ENCODE results near the gene RAD54L2. TPM values are rescaled to one million over a fixed set of nuclear protein-coding genes. Genes with fewer than 3 reads are reported as not detected.

Gene RAD54L2
- total and polyA plus RNA-seq, 9 donors, result 5.8 to 32.5 (median 23.0) TPM

- TF ChIP-seq CTCF (IDR thresholded peaks at IDR 0.05) (no peak), POLR2A (IDR thresholded peaks at IDR 0.05) (no peak), EP300 (IDR thresholded peaks at IDR 0.05) (no peak)
- Histone ChIP-seq H3K4me1 (ENCODE audit: insufficient read depth) (no peaks in the 10 kb centered on the region), H3K9me3 (no peaks in the 10 kb centered on the region), H3K4me3 (no peak overlapping the region), H3K36me3 (no peaks in the 10 kb centered on the region), H3K27ac (no peak overlapping the region), H3K27me3 (no peaks in the 10 kb centered on the region)
- intact Hi-C loops (cut with DNase I), result no loop called here
- no peak for DNase-seq
- WGBS, 3 donors, result 64 to 74% (median 70%) methylated on average over 2 of the region's 2 CpGs
These were observed 29.5 kb downstream of the RAD54L2 start for GRCh38 chr3:51568036-51568435.

GRCh38 chr3:51568996-51569395 is 30.5 kb downstream of the RAD54L2 start:
- TF ChIP-seq EP300 (IDR thresholded peaks at IDR 0.05) (no peak), POLR2A (IDR thresholded peaks at IDR 0.05) (no peak), CTCF (IDR thresholded peaks at IDR 0.05) (no peak)
- intact Hi-C loops (cut with DNase I), result no loop called here

GRCh38 chr3:51578238-51578637 is 39.7 kb downstream of the RAD54L2 start:
- H3K27me3 ChIP-seq, result no peaks in the 10 kb centered on the region
- 94 to 98% (median 94%) methylated on average over 4 of the region's 4 CpGs for WGBS, 3 donors
- no peak overlapping the region for H3K27ac ChIP-seq
- intact Hi-C loops (cut with DNase I), result no loop called here
- DNase-seq, result no peak
- H3K4me1 ChIP-seq (ENCODE audit: insufficient read depth), result no peaks in the 10 kb centered on the region
- no peaks in the 10 kb centered on the region for H3K9me3 ChIP-seq
- no peaks in the 10 kb centered on the region for H3K36me3 ChIP-seq
- H3K4me3 ChIP-seq, result no peak overlapping the region
- no peak for TF ChIP-seq POLR2A (IDR thresholded peaks at IDR 0.05)

More at GRCh38 chr3:51568996-51569395, 30.5 kb downstream of the RAD54L2 start:
- Histone ChIP-seq H3K36me3 (no peaks in the 10 kb centered on the region), H3K9me3 (no peaks in the 10 kb centered on the region), H3K27me3 (no peaks in the 10 kb centered on the region), H3K4me3 (no peak overlapping the region), H3K27ac (no peak overlapping the region), H3K4me1 (ENCODE audit: insufficient read depth) (no peaks in the 10 kb centered on the region)
- no peak for DNase-seq

GRCh38 chr3:51580418-51580817 is 41.9 kb downstream of the RAD54L2 start:
- Histone ChIP-seq H3K4me1 (ENCODE audit: insufficient read depth) (no peaks in the 10 kb centered on the region), H3K4me3 (no peak overlapping the region), H3K27me3 (no peaks in the 10 kb centered on the region), H3K27ac (no peak overlapping the region), H3K9me3 (no peaks in the 10 kb centered on the region), H3K36me3 (no peaks in the 10 kb centered on the region)
- intact Hi-C loops (cut with DNase I), result no loop called here
- 40 to 53% (median 48%) methylated on average over 2 of the region's 2 CpGs for WGBS, 3 donors
- TF ChIP-seq EP300 (IDR thresholded peaks at IDR 0.05) (no peak), POLR2A (IDR thresholded peaks at IDR 0.05) (no peak), CTCF (IDR thresholded peaks at IDR 0.05) (no peak)
- no peak for DNase-seq

- WGBS, 3 donors, result 94 to 98% (median 95%) methylated on average over 4 of the region's 4 CpGs
- H3K9me3 ChIP-seq, result no peaks in the 10 kb centered on the region
- DNase-seq, result no peak
- intact Hi-C loops (cut with DNase I), result no loop called here
- TF ChIP-seq CTCF (IDR thresholded peaks at IDR 0.05), result no peak
- H3K27ac ChIP-seq, result no peak overlapping the region
- no peaks in the 10 kb centered on the region for H3K4me1 ChIP-seq (ENCODE audit: insufficient read depth)
- no peaks in the 10 kb centered on the region for H3K27me3 ChIP-seq
- H3K36me3 ChIP-seq, result no peaks in the 10 kb centered on the region
- H3K4me3 ChIP-seq, result no peak overlapping the region
These were observed 43.0 kb downstream of the RAD54L2 start for GRCh38 chr3:51581524-51581923.
